H1 (cell line): ENCODE data around the gene NBAS. TPM values are rescaled to one million over a fixed set of nuclear protein-coding genes. Genes with fewer than 3 reads are reported as not detected.

Experiments used
- CTCF ChIA-PET: fragments of 300-600 bp; sonication (Branson Sonifier 250); formaldehyde crosslinking; loops from one replicate; lab custom pipeline; 2021; ENCODE audit not compliant: partially characterized antibody; lab: Charles Lee
- POLR2A ChIA-PET: fragments of 300-600 bp; sonication (Branson Sonifier 250); formaldehyde crosslinking; loops from one replicate; lab custom pipeline; 2021; ENCODE audit warnings: inconsistent platforms; ENCODE audit not compliant: partially characterized antibody; lab: Charles Lee
- DNase-seq, 2 experiments: peaks; one replicate each; pipeline versions ENCODE4 v3.0.0 to v3.0.0-alpha.2; 2010 to 2022; ENCODE audit warnings: low spot score in 2 of 2, low read depth in 1 of 2, mixed read lengths in 1 of 2
- FAIRE-seq: peaks from 2 replicates; lab custom pipeline; 2011; peaks lifted over from hg19 to GRCh38; lab: Jason Lieb, UNC
- H2AFZ ChIP-seq: 2 replicates; pipeline ENCODE4 v1.8.1; 2012; ENCODE audit warnings: low read length, inconsistent platforms
- H2AK5ac ChIP-seq: 2 replicates; pipeline ENCODE4 v1.6.1; 2013; ENCODE audit warnings: low read depth, low read length
- H2BK120ac ChIP-seq: replicated peaks from 2 replicates; pipeline ENCODE3; 2013; ENCODE audit warnings: low read depth, low read length, inconsistent platforms
- H2BK12ac ChIP-seq: 2 replicates; pipeline ENCODE4 v1.6.1; 2013; ENCODE audit warnings: low read depth, low read length
- H2BK15ac ChIP-seq: 2 replicates; pipeline ENCODE4 v1.6.1; 2013; ENCODE audit warnings: low read length
- H2BK20ac ChIP-seq: 2 replicates; pipeline ENCODE4 v1.6.1; 2013; ENCODE audit warnings: low read length
- H2BK5ac ChIP-seq: 2 replicates; pipeline ENCODE4 v1.6.1; 2013; ENCODE audit warnings: low read depth, low read length
- H3K14ac ChIP-seq: 2 replicates; pipeline ENCODE4 v1.6.1; 2013; ENCODE audit warnings: inconsistent platforms; ENCODE audit not compliant: insufficient read length
- H3K18ac ChIP-seq: 2 replicates; pipeline ENCODE4 v1.6.1; 2013; ENCODE audit warnings: low read length; ENCODE audit errors: extremely low read depth
- H3K23ac ChIP-seq: 2 replicates; pipeline ENCODE4 v1.6.1; 2013; ENCODE audit warnings: inconsistent platforms; ENCODE audit not compliant: insufficient read length
- H3K23me2 ChIP-seq: 2 replicates; pipeline ENCODE4 v1.6.1; 2013; ENCODE audit warnings: low read depth, low read length
- H3K27ac ChIP-seq: 2 replicates; pipeline ENCODE4 v1.6.1; 2011; ENCODE audit warnings: low read depth, low read length, inconsistent platforms
- H3K27me3 ChIP-seq, 4 experiments: replicated peaks in 1 of 4; 1 replicate in 1 of 4; 2 replicates in 3 of 4; pipeline versions ENCODE4 v1.6.1 to v1.8.1; 2011 to 2013; ENCODE audit warnings: low read length in 3 of 4, mild to moderate bottlenecking in 3 of 4, inconsistent platforms in 2 of 4, mixed read lengths in 2 of 4, moderate library complexity in 1 of 4; ENCODE audit not compliant: control insufficient read depth in 3 of 4, insufficient read depth in 3 of 4; ENCODE audit errors: extremely low read depth in 1 of 4
- H3K36me3 ChIP-seq, 4 experiments: 2 replicates each; pipeline versions ENCODE4 v1.6.1 to v1.8.1; 2011 to 2013; ENCODE audit warnings: mild to moderate bottlenecking in 4 of 4, low read length in 3 of 4, moderate library complexity in 2 of 4, control low read depth in 1 of 4, inconsistent platforms in 1 of 4; ENCODE audit not compliant: insufficient read depth in 4 of 4, control insufficient read depth in 2 of 4
- H3K4ac ChIP-seq: replicated peaks from 2 replicates; pipeline ENCODE3; 2013; ENCODE audit warnings: low read length, low read depth, mixed read lengths, inconsistent platforms; ENCODE audit not compliant: insufficient read length
- H3K4me1 ChIP-seq, 4 experiments: replicated peaks in 1 of 4; 1 replicate in 1 of 4; 2 replicates in 3 of 4; pipeline versions ENCODE4 v1.6.1 to v1.8.1; 2011 to 2013; ENCODE audit warnings: low read length in 3 of 4, inconsistent platforms in 2 of 4, mixed read lengths in 1 of 4; ENCODE audit not compliant: insufficient read depth in 4 of 4, control insufficient read depth in 3 of 4
- H3K4me2 ChIP-seq, 2 experiments: 2 replicates each; pipeline versions ENCODE4 v1.6.1 to v1.8.1; 2011 to 2013; ENCODE audit warnings: low read depth in 2 of 2, low read length in 2 of 2, control low read depth in 1 of 2, inconsistent platforms in 1 of 2, mild to moderate bottlenecking in 1 of 2; ENCODE audit not compliant: insufficient read depth in 1 of 2
- H3K4me3 ChIP-seq, 4 experiments: fragments of 200-600, 300-600 bp in 1 of 4; sonication (generic), shearing (Covaris generic), sonication (Bioruptor Twin) in 1 of 4; 2 replicates each; pipeline versions ENCODE4 v1.5.1 to v1.8.1; 2011 to 2016; ENCODE audit warnings: low read length in 4 of 4, low read depth in 3 of 4, control low read depth in 2 of 4, inconsistent platforms in 2 of 4, mild to moderate bottlenecking in 2 of 4, mixed read lengths in 1 of 4, moderate library complexity in 1 of 4; ENCODE audit not compliant: insufficient read depth in 2 of 4; ENCODE audit errors: extremely low read depth in 1 of 4
- H3K56ac ChIP-seq: replicated peaks from 2 replicates; pipeline ENCODE3; 2013; ENCODE audit warnings: low read depth, mild to moderate bottlenecking, mixed read lengths, low read length, inconsistent platforms; ENCODE audit not compliant: insufficient read length
- H3K79me1 ChIP-seq: 2 replicates; pipeline ENCODE4 v1.6.1; 2013; ENCODE audit warnings: low read depth, low read length, control low read depth
- H3K79me2 ChIP-seq, 2 experiments: 2 replicates each; pipeline versions ENCODE4 v1.6.1 to v1.8.1; 2012 to 2013; ENCODE audit warnings: low read length in 2 of 2, mild to moderate bottlenecking in 2 of 2, inconsistent platforms in 1 of 2; ENCODE audit not compliant: insufficient read depth in 2 of 2, control insufficient read depth in 1 of 2
- H3K9ac ChIP-seq, 4 experiments: replicated peaks in 1 of 4; 1 replicate in 1 of 4; 2 replicates in 3 of 4; pipeline versions ENCODE4 v1.6.1 to v1.8.1; 2011 to 2013; ENCODE audit warnings: low read depth in 3 of 4, low read length in 3 of 4, control low read depth in 2 of 4, mild to moderate bottlenecking in 2 of 4, moderate library complexity in 2 of 4, inconsistent platforms in 1 of 4; ENCODE audit errors: extremely low read depth in 1 of 4
- H3K9me3 ChIP-seq, 2 experiments: 2 replicates each; pipeline versions ENCODE4 v1.6.1 to v1.8.1; 2012 to 2013; ENCODE audit warnings: mild to moderate bottlenecking in 2 of 2, moderate library complexity in 2 of 2, control low read depth in 1 of 2, inconsistent platforms in 1 of 2, low read depth in 1 of 2, low read length in 1 of 2, mixed read lengths in 1 of 2; ENCODE audit not compliant: insufficient read depth in 2 of 2
- H4K20me1 ChIP-seq, 2 experiments: replicated peaks in 1 of 2; 2 replicates each; pipeline versions ENCODE3 to v1.8.1; 2011 to 2013; ENCODE audit warnings: inconsistent platforms in 2 of 2, low read length in 2 of 2, mild to moderate bottlenecking in 1 of 2; ENCODE audit not compliant: insufficient read depth in 2 of 2, control insufficient read depth in 1 of 2
- H4K5ac ChIP-seq: 2 replicates; pipeline ENCODE4 v1.6.1; 2013; ENCODE audit warnings: low read length, low read depth, mixed read lengths, inconsistent platforms; ENCODE audit not compliant: insufficient read length
- H4K8ac ChIP-seq: 2 replicates; pipeline ENCODE4 v1.8.0; 2013; ENCODE audit warnings: mild to moderate bottlenecking, moderate library complexity, low read length, inconsistent platforms; ENCODE audit not compliant: insufficient read depth; ENCODE audit errors: extremely low read depth
- H4K91ac ChIP-seq: replicated peaks from 2 replicates; pipeline ENCODE3; 2013; ENCODE audit warnings: low read length, mixed read lengths, inconsistent platforms; ENCODE audit not compliant: insufficient read length
- CHD1 ChIP-seq: IDR thresholded peaks from 2 replicates; pipeline ENCODE4 v1.6.1; 2012; ENCODE audit warnings: low read depth, low read length, improper control_type of control experiment
- FOSL1 ChIP-seq: IDR thresholded peaks from 2 replicates; pipeline ENCODE4 v1.6.1; 2011; ENCODE audit warnings: mild to moderate bottlenecking, low read depth, low read length, moderate library complexity; ENCODE audit not compliant: insufficient read depth
- HDAC2 ChIP-seq, 2 experiments: fragments of 300-600 bp in 1 of 2; sonication (generic) in 1 of 2; IDR thresholded peaks; 2 replicates each; pipeline ENCODE4 v1.6.1; 2011 to 2012; ENCODE audit warnings: low read depth in 2 of 2, low read length in 2 of 2, mild to moderate bottlenecking in 2 of 2, moderate library complexity in 2 of 2, borderline replicate concordance in 1 of 2, inconsistent platforms in 1 of 2
- KDM4A ChIP-seq: IDR thresholded peaks from one replicate; pipeline ENCODE4 v1.7.1; 2012; ENCODE audit warnings: low read depth, mild to moderate bottlenecking, moderate library complexity, low read length, inconsistent platforms; ENCODE audit not compliant: severe bottlenecking
- KDM5A ChIP-seq: fragments of 200-600 bp; IDR thresholded peaks from 2 replicates; pipeline ENCODE4 v1.7.1; 2012; ENCODE audit warnings: mild to moderate bottlenecking, low read length, inconsistent platforms, mixed read lengths
- MAFK ChIP-seq: IDR thresholded peaks from 2 replicates; pipeline ENCODE4 v1.6.1; 2012; ENCODE audit warnings: low read depth, mild to moderate bottlenecking, improper control_type of control experiment, low read length
- NANOG ChIP-seq: IDR thresholded peaks from 2 replicates; pipeline ENCODE4 v1.6.1; 2011; ENCODE audit warnings: low read length, low read depth, mild to moderate bottlenecking, inconsistent platforms; ENCODE audit not compliant: insufficient read depth, poor library complexity, severe bottlenecking
- NRF1 ChIP-seq: IDR thresholded peaks from 2 replicates; pipeline ENCODE4 v1.6.1; 2011; ENCODE audit warnings: mild to moderate bottlenecking, low read depth, low read length, improper control_type of control experiment
- POLR2AphosphoS5 ChIP-seq: IDR thresholded peaks from 2 replicates; pipeline ENCODE4 v1.6.1; 2011; ENCODE audit warnings: low read depth, low read length
- RNF2 ChIP-seq: fragments of 200-900, 300-1000 bp; sonication (generic); IDR thresholded peaks from 2 replicates; pipeline ENCODE4 v1.7.1; 2016; ENCODE audit warnings: borderline replicate concordance, low read depth, mild to moderate bottlenecking, antibody characterized with exemption, low read length; ENCODE audit not compliant: poor library complexity, severe bottlenecking; ENCODE audit errors: missing control alignments
- SUZ12 ChIP-seq: fragments of 200-600 bp; sonication (generic); IDR thresholded peaks from 2 replicates; pipeline ENCODE4 v1.6.1; 2012; ENCODE audit warnings: mild to moderate bottlenecking, inconsistent platforms, low read length, moderate library complexity, mixed read lengths
- WGBS, 2 experiments: shearing (Covaris generic) in 1 of 2; methylation state at CpG; one replicate each; pipeline versions ENCODE4 v1.1.6 to v1.1.7; 2013 to 2015; ENCODE audit warnings: low lambda C conversion rate in 2 of 2, mixed read lengths in 2 of 2, inconsistent platforms in 1 of 2, low coverage in 1 of 2, missing lambda C conversion rate in 1 of 2; ENCODE audit not compliant: insufficient replicate concordance in 2 of 2, insufficient coverage in 1 of 2, insufficient read length in 1 of 2; ENCODE audit errors: extremely low coverage in 1 of 2, missing lambda C conversion rate in 1 of 2; 5-methylcytosine and 5-hydroxymethylcytosine counted together
- polyA plus RNA-seq, 7 experiments: library from polyadenylated mRNA; depleted of rRNA in 3 of 7; stranded (reverse) in 5 of 7; unstranded in 2 of 7; fragments of >200 nt in 5 of 7; fragments of 200-250 nt in 2 of 7; gene quantifications; 1 replicate in 5 of 7; 2 replicates in 1 of 7; 4 replicates in 1 of 7; pipeline versions ENCODE4 v1.2.1 to v1.2.3, GENCODE V29; 2011 to 2013; ENCODE audit warnings: missing spikeins in 2 of 7, mixed read lengths in 2 of 7
- total RNA-seq: library from RNA; stranded (reverse); fragmentation: NEBNext Ultra II Directional; extraction: Animal tissue kit (Norgen Biotek cat#: 25700); gene quantifications from 2 replicates; pipeline ENCODE4 v1.2.1, GENCODE V29; 2021
- TF ChIP-seq, protein P1 (sequence below): IDR thresholded peaks from 2 replicates; pipeline ENCODE4 v1.6.1; 2012; ENCODE audit warnings: low read length, inconsistent platforms

The NBAS gene
- total and polyA plus RNA-seq, 2 of the 8 experiments (the other 6 are each of a cell fraction or from before 2014, with no cell fraction given) = 19.6 to 34.8 TPM

DNA sequence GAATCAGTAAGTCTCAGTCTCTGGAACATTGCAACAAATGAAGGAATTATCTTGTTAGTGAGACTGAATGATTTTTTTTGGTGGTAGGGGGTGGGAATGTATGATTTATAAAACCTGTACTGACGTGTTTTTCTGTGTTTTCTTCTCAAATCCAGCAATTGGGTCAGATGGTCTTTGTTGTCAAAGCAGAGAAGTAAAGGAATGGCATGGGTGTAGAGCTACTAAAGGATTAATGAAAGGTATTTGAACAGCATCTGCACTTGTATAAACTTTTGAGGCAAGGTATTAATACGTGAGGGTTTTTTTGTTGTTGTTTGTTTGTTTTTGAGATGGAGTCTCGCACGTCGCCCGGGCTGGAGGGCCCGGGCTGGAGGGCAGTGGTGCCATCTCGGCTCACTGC is 41.3 kb upstream of the NBAS start:
- Histone ChIP-seq H3K9ac (no peak overlapping the region), H3K9me3 (no peaks in the 10 kb centered on the region), H3K4ac (no peak overlapping the region), H3K56ac (no peak overlapping the region), H3K79me2 (no peaks in the 10 kb centered on the region), H2BK12ac (no peak overlapping the region), H4K8ac (no peak overlapping the region; the same call in 1 of the 2 replicates), H3K23ac (no peak overlapping the region), H2BK15ac (no peak overlapping the region), H2BK5ac (no peak overlapping the region), H3K14ac (no peak overlapping the region), H2AFZ (no peak overlapping the region), H3K4me2 (no peak overlapping the region), H3K4me1 (no peaks in the 10 kb centered on the region), H4K5ac (no peak overlapping the region), H3K23me2 (no peaks in the 10 kb centered on the region), H3K18ac (no peak overlapping the region), H2AK5ac (no peak overlapping the region), H4K91ac (no peak overlapping the region), H3K27me3 (no peaks in the 10 kb centered on the region), H3K36me3 (peaks cover 25 to 97% (median 79%) of the 10 kb centered on the region in 4 experiments), H2BK120ac (no peak overlapping the region), H3K79me1 (no peaks in the 10 kb centered on the region), H4K20me1 (peaks cover 0 to 4% of the 10 kb centered on the region in 2 experiments), H3K27ac (no peak overlapping the region), H3K4me3 (no peak overlapping the region), H2BK20ac (no peak overlapping the region)
- 85% methylated on average over 8 of the region's 8 CpGs; no CpG with 5 or more reads in 1 of the 2 experiments for WGBS, 2 experiments
- DNase-seq = no peak
- no peak for FAIRE-seq
- ChIA-PET POLR2A (interaction anchor here (1.6 to 1.7 kb wide), 3 partner anchors 7 to 19 kb away, joined by 3 to 9 read pairs (median 3); no protein-coding TSS in a partner anchor), CTCF (no interaction called here)
- no peak for TF ChIP-seq CHD1
- TF ChIP-seq RNF2 = no peak
- TF ChIP-seq KDM5A = no peak
- TF ChIP-seq, protein P1, sequence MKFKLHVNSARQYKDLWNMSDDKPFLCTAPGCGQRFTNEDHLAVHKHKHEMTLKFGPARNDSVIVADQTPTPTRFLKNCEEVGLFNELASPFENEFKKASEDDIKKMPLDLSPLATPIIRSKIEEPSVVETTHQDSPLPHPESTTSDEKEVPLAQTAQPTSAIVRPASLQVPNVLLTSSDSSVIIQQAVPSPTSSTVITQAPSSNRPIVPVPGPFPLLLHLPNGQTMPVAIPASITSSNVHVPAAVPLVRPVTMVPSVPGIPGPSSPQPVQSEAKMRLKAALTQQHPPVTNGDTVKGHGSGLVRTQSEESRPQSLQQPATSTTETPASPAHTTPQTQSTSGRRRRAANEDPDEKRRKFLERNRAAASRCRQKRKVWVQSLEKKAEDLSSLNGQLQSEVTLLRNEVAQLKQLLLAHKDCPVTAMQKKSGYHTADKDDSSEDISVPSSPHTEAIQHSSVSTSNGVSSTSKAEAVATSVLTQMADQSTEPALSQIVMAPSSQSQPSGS = no peak
- no peak for TF ChIP-seq NRF1
- TF ChIP-seq MAFK = no peak
- no peak for TF ChIP-seq KDM4A
- TF ChIP-seq POLR2AphosphoS5 = no peak
- no peak for TF ChIP-seq FOSL1
- TF ChIP-seq SUZ12 = no peak
- TF ChIP-seq HDAC2 (IDR thresholded peaks at IDR 0.05; ENCODE audit: borderline replicate concordance in 1 of 2, low read depth in 2 of 2, low read length in 2 of 2) = no peak
- TF ChIP-seq NANOG = no peak
